CD4-positive, alpha-beta T cell treated with Interleukin-6 at 100 ng/mL for 8 hours (primary cell): ENCODE data around the gene HRAS.

ENCODE experiments used
- DNase-seq: peaks from one replicate; pipeline ENCODE4 v3.0.0-alpha.2; 2020; ENCODE audit warnings: mixed read lengths, low spot score

The HRAS gene

DNA sequence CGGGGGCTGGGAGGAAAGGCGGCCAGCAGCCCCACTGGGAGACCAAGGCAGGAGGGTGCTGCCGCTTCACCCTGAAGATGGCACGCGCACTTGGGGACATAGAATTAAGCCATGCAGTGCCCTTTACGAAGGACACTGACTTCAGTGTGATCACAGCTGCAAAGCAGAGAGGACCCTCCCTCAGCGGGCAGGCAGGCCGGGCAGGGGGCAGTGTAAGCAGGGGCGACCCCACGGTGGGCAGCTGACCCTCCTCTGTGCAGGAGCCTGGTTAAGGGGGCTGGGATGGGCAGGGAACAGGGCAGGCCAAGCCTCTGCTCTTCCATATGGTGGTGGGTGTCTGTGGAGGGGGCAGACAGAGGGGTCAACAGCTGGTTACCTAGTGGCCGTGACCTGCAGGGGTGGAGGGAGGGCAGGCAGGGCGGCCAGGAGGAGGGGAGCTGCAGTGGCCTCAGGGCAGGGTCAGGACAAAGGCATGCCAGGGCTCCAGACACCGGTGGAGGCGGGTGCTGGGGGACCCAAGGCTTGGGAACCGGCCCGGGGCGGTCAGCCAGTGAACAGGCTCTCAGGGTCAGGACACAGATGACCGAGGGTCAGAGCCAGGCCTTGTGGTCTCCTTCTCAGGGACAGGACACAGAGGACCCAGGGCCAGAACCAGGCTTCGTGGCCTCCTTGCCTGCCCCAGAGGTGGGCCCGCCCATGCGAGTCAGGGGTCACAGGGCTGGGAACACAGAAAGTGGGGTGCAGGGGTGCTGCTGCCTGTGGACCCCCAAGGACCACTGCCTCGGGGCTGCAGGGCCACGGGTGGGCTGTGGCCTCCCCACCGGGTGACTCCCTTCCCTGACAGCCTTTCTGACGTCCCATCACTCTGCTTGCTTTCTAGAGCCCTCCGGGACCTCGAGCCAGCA, 18.0 kb upstream of the HRAS start:
- no peak for DNase-seq

DNA sequence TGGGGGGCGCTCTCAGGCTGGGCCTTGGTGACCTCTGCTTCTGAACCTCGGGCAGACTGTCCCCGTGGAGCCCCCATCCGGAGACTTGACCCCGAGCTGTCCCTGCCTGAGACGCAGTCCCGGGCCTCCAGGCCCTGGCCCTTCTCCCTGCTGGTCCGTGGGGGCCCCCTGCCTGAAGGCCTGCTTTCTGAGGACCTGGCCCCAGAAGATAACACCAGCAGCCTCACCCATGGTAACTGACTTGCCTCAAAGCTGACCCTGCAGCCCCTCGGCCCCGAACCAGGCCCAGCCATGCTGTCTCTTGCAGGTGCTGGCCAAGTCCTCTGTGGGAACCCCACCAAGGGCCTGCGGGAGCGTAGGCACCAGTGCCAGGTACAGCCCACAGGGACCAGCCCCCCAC, 16.2 kb upstream of the HRAS start:
- DNase-seq, result no peak

DNA sequence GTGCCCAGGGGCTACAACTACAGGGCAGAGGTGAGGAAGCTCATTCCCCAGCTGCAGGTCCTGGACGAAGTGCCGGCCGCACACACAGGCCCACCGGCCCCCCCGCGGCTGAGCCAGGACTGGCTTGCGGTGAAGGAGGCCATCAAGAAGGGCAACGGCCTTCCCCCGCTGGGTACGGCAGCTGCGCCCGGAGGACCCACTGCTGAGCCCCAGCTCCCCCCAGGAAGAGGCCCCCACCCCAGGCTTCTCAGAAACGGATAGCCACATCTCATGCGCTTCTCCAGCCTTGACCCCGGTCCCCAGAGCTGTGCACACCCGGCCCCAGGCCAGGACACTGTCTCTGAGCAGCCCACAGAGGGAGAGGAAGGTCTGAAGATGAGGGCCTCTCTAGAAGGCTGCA, 15.8 kb upstream of the HRAS start:
- DNase-seq, result no peak

DNA sequence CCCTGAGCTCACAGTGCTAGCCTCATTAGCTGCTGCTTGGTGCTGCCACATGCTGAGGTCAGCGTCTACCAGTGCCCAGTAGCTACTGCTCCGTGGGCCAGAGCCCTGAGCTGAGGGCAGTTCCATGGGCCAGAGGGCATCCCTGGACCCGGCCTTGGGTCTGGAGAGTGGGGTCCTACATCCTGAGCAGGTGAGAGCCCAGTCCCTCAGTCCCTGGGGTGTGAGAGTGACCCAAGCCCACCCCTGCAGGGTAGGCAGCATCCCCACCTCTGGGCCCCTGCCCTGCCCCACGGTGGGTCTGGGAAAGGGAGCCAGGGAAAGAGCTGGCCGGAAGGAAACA, 15.3 kb upstream of the HRAS start:
- no peak for DNase-seq

DNA sequence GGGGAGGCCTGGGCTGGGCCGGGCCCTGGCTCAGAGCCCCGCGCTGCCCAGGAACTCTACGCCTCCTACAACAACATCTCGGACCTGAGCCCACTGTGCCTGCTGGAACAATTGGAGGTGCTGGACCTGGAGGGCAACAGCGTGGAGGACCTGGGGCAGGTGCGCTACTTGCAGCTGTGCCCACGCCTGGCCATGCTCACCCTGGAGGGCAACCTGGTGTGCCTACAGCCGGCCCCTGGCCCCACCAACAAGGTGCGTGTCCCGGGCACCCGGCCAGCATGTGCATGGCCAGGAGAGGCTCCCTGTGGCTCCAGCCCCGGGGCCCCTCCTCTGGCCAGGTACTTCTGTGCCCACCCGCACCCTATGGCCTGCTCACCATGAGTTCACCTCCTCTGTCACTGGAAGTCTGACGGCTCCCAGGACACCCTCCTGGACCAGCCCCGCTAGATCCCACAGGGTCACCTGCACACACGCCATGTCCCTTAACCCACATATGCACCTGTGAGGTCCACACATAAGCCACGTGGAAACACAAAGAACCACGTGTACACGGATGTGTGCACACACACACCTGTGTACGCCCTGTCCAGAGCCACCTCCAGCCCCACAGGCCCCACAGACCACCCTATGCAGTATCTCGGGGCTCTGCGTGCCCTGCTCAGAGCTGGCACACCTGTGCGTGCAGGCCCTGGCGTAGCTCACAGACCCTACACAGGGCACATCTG, 14.8 kb upstream of the HRAS start:
- no peak for DNase-seq

DNA sequence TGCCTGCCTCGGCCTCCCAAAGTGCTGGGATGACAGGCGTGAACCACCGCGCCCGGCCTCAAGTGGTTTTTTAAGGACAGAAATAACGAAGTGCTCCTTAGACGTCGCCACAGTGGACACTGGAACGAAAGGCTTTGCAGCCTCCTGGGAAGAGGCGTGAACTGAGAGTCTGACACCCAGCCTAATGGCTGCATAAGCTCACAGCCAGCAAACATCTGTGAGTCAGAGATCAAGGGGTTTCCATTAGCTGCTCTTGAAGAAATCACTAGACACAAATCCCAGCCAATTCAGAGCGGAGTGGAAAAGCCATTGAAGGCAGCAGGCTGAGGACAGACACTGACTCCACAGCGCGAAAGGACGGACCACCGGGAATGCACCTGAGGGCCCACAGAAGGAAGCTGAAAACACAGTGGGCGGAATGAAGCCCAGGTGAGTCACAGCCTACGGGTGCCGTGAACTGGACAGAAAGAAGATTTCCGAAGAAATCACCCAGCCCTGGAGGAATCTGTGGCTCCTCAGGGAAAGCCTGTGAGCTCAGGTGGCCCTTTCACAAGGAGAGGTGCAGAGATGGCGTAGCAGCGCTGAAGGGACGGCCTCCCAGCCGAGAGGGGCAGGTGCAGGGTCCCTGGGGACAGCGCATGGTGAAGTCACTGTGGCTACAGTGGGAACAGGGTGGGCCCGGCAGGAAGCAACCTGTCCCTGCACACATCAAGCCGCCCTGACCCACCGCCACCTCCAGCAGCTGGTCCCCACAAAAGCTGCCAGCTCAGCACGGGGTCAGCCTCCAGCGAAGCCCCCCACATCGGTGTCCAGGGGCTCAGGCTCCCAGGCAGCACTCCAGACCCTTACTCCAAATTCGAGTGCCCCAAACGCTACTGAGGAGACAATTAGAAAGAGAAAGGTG, 13.6 kb upstream of the HRAS start:
- DNase-seq, result no peak

DNA sequence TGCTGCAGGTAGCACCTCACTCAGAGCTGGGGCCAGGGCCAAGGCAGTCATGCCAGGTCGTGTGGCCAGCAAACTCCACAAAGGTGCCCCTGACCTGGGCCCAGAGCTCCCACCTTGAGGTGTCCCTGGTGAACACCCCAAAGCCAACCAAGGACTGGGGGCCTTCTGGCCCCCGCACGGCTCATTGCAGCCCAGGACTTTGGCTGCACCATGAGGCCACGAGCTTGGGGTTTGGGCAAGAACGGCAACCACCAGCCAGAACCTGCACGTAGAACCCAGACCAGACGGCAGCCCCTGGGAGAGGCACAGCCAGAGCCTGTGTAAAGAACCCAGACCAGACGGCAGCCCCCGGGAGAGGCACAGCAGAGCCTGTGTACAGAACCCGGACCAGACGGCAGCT, 9.8 kb upstream of the HRAS start:
- no peak for DNase-seq

DNA sequence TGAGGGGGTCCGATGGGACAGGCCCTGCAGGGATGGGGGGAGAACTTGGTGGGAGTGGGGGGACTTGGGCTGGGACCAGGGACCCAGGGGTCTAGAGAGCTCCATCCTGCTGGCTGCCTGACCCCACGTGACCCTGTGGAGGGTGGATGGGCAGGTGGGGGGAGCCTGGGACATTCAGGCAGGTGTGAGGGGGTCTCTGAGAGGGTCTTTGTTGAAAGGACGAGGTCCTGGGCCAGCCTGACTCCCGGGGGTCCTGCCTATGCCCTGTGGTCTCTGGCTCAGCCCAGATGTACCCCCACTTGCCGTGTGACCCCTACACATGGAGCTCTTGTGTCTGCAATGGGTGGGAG, 9.4 kb upstream of the HRAS start:
- DNase-seq, result no peak

DNA sequence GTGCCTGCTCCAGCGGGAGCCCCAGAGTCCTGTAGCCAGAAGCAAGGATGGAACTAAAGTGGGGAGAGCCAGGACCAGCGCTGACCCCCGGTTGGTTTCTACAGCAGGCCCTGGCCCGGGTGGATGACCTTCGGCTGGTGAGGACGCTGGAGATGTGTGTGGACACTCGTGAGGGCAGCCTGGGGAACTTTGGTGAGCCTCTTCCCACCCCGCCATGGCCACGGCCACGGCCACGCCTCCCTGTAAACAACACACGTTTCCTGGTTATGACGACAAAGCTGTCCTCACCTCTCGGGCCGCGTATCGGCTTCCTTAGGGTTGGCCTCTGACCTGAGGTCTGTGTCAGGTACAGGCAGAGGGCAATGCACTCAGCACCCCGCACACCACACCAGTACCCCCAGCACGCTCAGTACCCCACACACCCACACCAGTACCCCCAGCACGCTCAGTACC, 6.1 kb upstream of the HRAS start:
- no peak for DNase-seq

DNA sequence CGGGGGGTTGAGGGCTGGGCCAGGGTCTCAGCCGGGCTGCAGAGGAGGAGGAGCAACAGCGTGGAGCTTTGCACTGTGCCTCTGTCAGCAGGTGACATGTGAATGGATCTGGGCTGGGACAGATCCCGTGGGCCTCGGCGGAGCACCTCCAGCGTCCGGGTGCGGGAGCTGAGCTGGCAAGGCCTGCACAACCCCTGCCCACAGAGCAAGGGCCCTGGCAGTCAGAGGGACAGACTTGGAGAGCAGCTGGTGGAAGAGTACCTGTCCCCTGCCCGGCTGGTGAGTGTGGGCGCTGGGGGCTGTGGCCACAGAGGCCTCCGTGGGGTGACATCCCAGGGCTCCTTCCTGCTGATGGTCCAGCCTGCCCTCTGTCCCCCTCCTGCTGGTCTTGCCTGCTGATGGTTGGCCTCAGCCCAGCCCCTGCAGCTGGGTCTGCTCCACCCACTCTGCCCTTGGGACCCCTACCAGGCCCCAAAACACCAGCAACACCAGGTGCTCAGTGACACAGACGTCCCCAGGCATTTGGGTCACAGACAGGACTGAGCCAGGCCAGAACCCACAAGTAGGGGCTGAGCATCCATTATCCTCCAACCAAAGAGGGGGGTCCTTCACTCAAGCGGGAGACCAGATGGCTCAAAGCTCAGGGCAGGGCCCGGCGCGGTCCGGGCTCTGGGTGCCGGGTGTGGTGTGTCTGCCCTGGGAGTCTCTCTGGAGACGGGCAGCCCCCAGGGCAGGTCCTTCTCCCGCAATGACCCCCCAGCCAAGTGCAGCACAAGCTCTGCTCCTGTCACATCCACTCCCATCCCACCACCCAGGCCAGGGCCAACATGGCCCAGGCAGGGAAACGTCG, 5.4 kb upstream of the HRAS start:
- DNase-seq, result no peak

DNA sequence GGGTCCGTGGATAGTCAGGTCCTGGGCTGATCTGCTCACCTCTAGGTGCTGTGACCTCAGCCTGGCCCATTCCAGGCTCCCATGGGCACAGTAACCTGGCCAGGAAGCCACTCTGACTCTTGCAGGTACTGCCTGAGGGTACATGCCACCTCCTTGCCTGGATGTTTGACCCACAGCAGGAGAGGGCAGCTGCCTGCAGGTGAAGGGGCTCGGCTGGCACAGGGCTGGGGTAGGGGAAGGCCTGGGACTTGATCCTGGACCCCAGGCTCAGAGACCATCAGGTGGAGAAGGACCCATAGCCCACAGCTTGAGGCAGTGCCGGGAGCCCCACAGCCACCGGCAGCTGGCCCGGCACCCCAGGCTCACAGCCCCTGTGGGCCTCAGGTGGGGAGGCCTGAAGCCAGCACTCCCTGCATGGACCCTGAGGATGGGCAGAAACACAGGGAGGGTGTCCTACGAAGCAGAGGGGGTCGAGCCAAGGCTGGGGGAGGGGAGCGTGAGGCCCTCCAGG, 4.7 kb upstream of the HRAS start:
- no peak for DNase-seq

DNA sequence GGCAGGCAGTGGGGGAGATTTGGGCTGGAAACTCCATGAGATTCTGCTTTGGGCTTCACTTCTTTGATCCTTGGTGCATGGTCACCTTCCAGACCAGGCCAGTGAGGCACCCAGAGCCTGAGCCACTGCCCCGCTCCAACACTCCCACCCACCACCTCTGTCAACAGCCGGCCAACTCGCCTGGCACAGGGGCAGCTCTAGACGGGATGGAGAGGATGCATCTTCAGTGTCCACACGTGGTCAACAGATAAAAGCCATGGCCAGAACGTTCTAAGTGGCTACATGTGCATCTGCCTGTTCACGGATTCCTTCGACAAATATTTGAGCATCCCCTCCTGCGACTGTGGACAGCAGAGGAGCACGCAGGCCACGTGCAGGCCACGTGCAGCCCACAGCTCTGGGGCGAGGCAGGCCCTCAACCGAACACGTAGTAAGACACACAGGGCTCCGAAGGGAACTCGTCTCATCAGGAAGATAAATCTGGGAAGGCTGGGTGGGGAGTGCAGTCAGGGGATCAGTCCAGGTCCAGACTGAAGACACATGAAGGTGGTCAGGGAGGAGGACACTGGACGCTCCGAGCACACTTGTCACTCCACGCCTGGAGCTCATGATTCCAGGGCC, 3.2 kb upstream of the HRAS start:
- DNase-seq, result no peak

DNA sequence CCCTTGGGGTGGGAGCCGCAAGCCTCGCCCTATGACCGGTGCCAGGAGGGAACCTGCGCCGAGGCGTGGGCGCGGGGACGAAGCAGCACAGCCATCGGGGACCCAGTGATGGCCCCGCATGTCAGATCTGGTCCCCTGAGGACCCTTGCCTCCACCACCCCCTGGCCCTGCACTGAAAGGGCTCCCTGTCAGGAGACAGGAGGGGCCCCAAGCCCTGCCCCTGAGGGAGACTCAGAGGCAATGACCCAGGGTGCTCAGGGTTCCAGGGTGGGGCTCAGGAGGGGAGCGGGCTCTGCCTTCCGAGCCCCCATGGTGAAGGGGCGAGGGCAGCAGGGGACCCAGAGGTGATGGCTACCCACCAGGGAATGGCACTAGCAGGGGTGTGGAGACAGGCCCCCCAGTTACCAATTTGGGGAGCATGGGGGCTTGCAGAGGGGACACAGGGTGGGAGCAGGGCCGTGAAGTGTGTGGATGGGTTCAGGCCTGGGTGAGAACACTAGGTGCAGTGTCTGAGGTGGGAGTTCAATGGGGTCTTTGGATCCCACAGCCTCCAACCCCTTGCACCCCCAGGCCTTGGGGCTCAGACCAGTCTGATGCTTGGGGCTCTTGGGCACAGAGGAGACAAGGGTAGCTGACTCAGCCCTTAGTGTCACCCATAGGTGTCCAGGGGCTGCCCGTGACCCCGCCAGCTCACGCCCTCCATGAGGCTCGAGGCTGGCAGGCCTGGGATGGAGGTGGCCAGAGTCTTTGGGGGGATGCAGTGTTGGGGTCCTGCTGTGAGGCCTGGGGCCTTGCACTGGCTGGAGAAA, 2.5 kb upstream of the HRAS start:
- peak; percentile 2 for DNase-seq

DNA sequence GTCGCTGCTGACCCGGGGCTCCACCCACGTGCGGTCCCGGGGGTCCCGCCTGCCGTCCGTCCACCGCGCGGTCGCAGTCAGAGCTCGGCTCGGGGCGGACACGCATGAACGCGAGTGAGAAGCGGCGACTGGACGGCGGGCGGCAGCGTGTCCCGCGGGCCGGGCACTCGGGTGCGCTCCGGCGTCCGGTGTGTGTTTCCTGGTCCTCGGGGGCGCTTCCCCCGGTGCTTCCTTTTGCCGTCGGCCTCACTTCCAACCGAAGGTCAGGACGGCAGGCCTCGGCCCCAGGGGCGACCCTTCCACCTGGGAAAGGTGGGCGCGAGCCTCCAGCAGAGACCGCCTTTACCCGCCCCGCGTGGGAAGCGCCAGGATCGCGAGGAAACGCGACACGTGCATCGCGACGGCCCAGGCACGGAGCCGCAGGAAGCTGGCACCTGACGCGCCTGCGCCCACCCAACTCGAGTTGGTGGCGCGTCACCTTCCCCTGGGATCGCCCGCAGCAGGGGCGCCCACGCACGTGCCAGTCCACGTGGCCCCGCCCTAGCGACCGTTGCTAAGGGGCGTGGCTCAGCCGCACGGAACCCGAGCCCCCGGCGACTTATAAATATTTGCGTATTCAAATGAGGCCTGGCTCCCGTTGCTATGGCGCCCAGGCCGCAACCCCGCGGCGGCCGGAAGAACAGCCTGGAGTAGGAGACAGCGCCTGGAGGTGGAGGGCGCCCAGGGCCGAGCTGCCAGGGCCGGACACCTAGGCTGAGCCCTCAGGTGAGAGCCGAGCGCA, 1.7 kb upstream of the HRAS start, which contains the start of gene LRRC56:
Gene LRRC56, plus strand, starts transcription at position 687 of the 781 bp plus-strand sequence. CDS start 3,158 bp downstream, outside the sequence.
- DNase-seq, result peak; percentile 89

DNA sequence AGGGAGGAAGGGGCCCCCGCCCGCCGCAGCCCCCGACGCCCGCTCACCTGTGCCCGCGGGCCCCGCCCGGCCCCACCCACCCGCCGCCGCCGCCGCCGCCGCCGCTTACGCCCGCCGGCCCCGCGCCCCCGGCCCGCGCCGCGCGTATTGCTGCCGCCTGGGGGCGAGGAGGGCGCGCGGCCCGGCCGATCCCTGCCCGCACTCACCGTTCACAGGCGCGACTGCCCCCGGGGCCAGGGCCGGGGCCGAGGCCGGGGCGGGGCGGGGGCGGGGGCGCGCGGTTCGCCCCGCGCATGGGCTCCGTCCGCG, 212 bp downstream of the HRAS start:
- DNase-seq, result peak; percentile 6

DNA sequence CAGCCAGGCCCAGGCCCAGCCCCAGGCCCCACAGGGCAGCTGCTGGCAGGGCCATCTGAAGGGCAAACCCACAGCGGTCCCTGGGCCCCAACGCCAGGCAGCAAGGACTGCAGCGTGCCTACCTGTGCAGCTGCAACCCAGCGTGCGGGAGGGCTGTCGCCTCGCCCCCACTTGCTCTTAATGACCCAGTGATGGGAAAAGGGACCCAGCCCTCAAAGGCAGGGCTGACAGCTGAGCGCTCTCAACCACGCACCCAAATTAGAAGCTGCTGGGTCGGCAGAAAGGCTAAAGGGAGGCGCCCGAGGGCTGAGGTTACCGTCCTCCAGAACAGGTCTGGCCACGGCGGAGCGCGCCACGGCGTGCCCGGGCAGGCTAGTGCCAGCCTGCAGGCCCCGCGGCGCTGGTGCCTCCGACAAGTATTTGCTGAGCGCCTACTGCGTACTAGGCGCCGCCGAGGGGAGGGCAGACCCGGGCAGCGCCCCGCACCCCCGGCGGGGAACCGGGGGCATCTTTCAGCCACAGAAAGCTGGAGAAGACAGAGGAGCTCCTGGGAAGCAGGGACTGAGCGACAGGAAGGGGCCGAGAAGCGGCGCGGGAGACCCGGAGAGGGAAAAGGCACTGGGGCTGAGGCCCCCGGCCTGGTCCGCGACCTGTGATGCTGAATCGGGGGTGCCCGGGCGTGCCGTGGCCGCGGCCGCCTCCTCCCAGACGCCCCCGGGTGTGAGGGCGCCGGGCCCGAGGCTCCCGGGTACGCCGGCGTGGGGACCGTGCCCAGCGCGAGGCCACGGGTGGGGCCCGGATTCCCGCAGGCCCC, 773 bp downstream of the HRAS start:
- peak; percentile 4 for DNase-seq

DNA sequence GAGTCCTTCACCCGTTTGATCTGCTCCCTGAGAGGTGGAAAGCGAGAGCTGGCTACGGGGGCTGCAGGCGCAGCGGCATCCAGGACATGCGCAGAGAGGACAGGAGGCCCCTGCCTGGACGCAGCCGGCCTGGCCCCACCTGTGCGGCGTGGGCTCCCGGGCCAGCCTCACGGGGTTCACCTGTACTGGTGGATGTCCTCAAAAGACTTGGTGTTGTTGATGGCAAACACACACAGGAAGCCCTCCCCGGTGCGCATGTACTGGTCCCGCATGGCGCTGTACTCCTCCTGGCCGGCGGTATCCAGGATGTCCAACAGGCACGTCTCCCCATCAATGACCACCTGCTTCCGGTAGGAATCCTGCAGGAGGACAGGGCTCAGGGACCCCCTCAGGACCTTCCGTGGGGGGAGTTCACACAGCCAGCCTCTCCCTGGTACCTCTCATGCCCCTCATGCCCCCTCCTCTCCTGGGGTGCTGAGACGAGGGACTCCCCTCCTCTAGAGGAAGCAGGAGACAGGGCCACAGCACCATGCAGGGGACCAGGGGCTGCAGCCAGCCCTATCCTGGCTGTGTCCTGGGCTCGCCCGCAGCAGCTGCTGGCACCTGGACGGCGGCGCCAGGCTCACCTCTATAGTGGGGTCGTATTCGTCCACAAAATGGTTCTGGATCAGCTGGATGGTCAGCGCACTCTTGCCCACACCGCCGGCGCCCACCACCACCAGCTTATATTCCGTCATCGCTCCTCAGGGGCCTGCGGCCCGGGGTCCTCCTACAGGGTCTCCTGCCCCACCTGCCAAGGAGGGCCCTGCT, 1.6 kb downstream of the HRAS start:
- DNase-seq, result no peak
